A549 (cell line): Measurements from ENCODE around the gene ZBTB16. TPM values are rescaled to one million over a fixed set of nuclear protein-coding genes. Genes with fewer than 3 reads are reported as not detected.
A peak's percentile ranks its signal among the peaks of the same experiment; 100 is the strongest.

Experiments used
- ATAC-seq, 2 experiments: fragments of 200-7000 bp in 1 of 2; fragments of >200 bp in 1 of 2; cut with Nextera tagmentation in 1 of 2; cut with Tn5 transposase in 1 of 2; 3 replicates each; pipeline versions ENCODE4 v1.8.0 to v1.9.1; 2018 to 2020; ENCODE audit warnings: mild to moderate bottlenecking in 1 of 2, moderate library complexity in 1 of 2
- CTCF ChIA-PET: fragments of 300-600 bp; sonication (Branson Sonifier 250); formaldehyde crosslinking; extraction: SDS; loops from one replicate; lab custom pipeline; 2021; ENCODE audit warnings: antibody characterized with exemption, inconsistent platforms; lab: Yijun Ruan, JAX
- POLR2A ChIA-PET: fragments of 350-600 bp; formaldehyde crosslinking; extraction: SDS; loops from one replicate; lab custom pipeline; 2021; ENCODE audit warnings: antibody characterized with exemption, inconsistent platforms; lab: Yijun Ruan, JAX
- DNase-seq, 2 experiments: peaks; one replicate each; pipeline versions ENCODE4 v3.0.0 to v3.0.0-alpha.2; 2011 to 2016; ENCODE audit warnings: low read depth in 1 of 2, low spot score in 1 of 2
- FAIRE-seq: peaks from 2 replicates; lab custom pipeline; 2011; peaks lifted over from hg19 to GRCh38; lab: Jason Lieb, UNC
- H3K27ac ChIP-seq, 2 experiments: fragments of >200 bp; sonication (Bioruptor Twin); formaldehyde crosslinking; 3 replicates each; pipeline ENCODE4 v1.5.1; 2016 to 2017
- H3K4me1 ChIP-seq: fragments of >200 bp; sonication (Bioruptor Twin); formaldehyde crosslinking; 3 replicates; pipeline ENCODE4 v1.6.1; 2016
- H3K4me2 ChIP-seq: fragments of >200 bp; sonication (Bioruptor Twin); formaldehyde crosslinking; 3 replicates; pipeline ENCODE4 v1.6.1; 2016
- H3K4me3 ChIP-seq: fragments of >200 bp; sonication (Bioruptor Twin); formaldehyde crosslinking; 3 replicates; pipeline ENCODE4 v1.5.1; 2016
- H3K9me3 ChIP-seq: fragments of >200 bp; sonication (Bioruptor Twin); formaldehyde crosslinking; 3 replicates; pipeline ENCODE4 v1.6.1; 2016
- CEBPB ChIP-seq, 2 experiments: fragments of >200 bp in 1 of 2; sonication (Bioruptor Twin) in 1 of 2; formaldehyde crosslinking in 1 of 2; IDR thresholded peaks; 2 replicates each; pipeline ENCODE4 v1.6.1; 2012 to 2016
- CHD2 ChIP-seq: fragments of 150-350 bp; IDR thresholded peaks from 2 replicates; pipeline ENCODE4 v1.6.1; 2014; ENCODE audit warnings: low read length; ENCODE audit not compliant: partially characterized antibody
- EHMT2 ChIP-seq: fragments of 200-600 bp; sonication (generic); IDR thresholded peaks from 2 replicates; pipeline ENCODE4 v1.6.1; 2016; ENCODE audit warnings: antibody characterized with exemption, low read depth, mild to moderate bottlenecking, moderate library complexity
- FOSB ChIP-seq: fragments of 250-450 bp; sonication (Bioruptor Pico); IDR thresholded peaks from 2 replicates; pipeline ENCODE4 v1.5.0; 2020; ENCODE audit warnings: mild to moderate bottlenecking, moderate library complexity
- FOSL2 ChIP-seq, 2 experiments: fragments of 450-650 bp in 1 of 2; fragments of >200 bp in 1 of 2; sonication (Bioruptor Twin) in 1 of 2; formaldehyde crosslinking; IDR thresholded peaks; 2 replicates each; pipeline versions ENCODE4 v1.5.0 to v1.6.1; 2016 to 2020; ENCODE audit warnings: mild to moderate bottlenecking in 1 of 2, moderate library complexity in 1 of 2
- FOXS1 ChIP-seq: fragments of 250-450 bp; sonication (Bioruptor Pico); IDR thresholded peaks from 2 replicates; pipeline ENCODE4 v1.5.0; 2020; ENCODE audit warnings: mild to moderate bottlenecking, moderate library complexity
- GATA3 ChIP-seq: IDR thresholded peaks from 2 replicates; pipeline ENCODE4 v1.6.1; 2012; ENCODE audit warnings: borderline replicate concordance
- HMGXB4 ChIP-seq: fragments of 250-450 bp; sonication (Bioruptor Pico); IDR thresholded peaks from 2 replicates; pipeline ENCODE4 v1.5.0; 2021; ENCODE audit warnings: mild to moderate bottlenecking, moderate library complexity, borderline replicate concordance
- HOXA7 ChIP-seq: fragments of 250-450 bp; sonication (Bioruptor Pico); IDR thresholded peaks from 2 replicates; pipeline ENCODE4 v1.5.0; 2020; ENCODE audit warnings: mild to moderate bottlenecking, moderate library complexity
- HOXB5 ChIP-seq: fragments of 250-450 bp; sonication (Bioruptor Pico); IDR thresholded peaks from 2 replicates; pipeline ENCODE4 v1.5.0; 2020; ENCODE audit warnings: mild to moderate bottlenecking, moderate library complexity
- JUNB ChIP-seq: fragments of >200 bp; sonication (Bioruptor Twin); formaldehyde crosslinking; IDR thresholded peaks from 2 replicates; pipeline ENCODE4 v1.6.1; 2016
- KDM1A ChIP-seq: fragments of 200-600 bp; sonication (generic); IDR thresholded peaks from 2 replicates; pipeline ENCODE4 v1.6.1; 2016; ENCODE audit warnings: low read depth, mild to moderate bottlenecking
- MAFK ChIP-seq: fragments of 450-650 bp; IDR thresholded peaks from 2 replicates; pipeline ENCODE4 v1.6.1; 2014; ENCODE audit not compliant: partially characterized antibody
- MAX ChIP-seq: IDR thresholded peaks from 2 replicates; pipeline ENCODE4 v1.6.1; 2012
- NPAS2 ChIP-seq: fragments of 250-450 bp; sonication (Bioruptor Pico); IDR thresholded peaks from 2 replicates; pipeline ENCODE4 v1.8.0; 2022; ENCODE audit warnings: mild to moderate bottlenecking, moderate library complexity, borderline replicate concordance
- NR3C1 ChIP-seq: fragments of >200 bp; sonication (Bioruptor Twin); formaldehyde crosslinking; IDR thresholded peaks from 3 replicates; pipeline ENCODE4 v1.6.1; 2017
- POLR2AphosphoS2 ChIP-seq: conservative IDR thresholded peaks from 2 replicates; pipeline ENCODE4 v1.6.1; 2012; ENCODE audit warnings: low read length, improper control_type of control experiment, inconsistent platforms
- RAD21 ChIP-seq, 2 experiments: fragments of >200 bp in 1 of 2; sonication (Bioruptor Twin) in 1 of 2; formaldehyde crosslinking in 1 of 2; IDR thresholded peaks in 1 of 2; conservative IDR thresholded peaks in 1 of 2; 2 replicates in 1 of 2; 3 replicates in 1 of 2; pipeline ENCODE4 v1.6.1; 2012 to 2018; ENCODE audit warnings: inconsistent platforms in 1 of 2
- RARB ChIP-seq: fragments of 250-450 bp; sonication (Bioruptor Pico); IDR thresholded peaks from 2 replicates; pipeline ENCODE4 v1.8.0; 2021; ENCODE audit warnings: mild to moderate bottlenecking, moderate library complexity
- SMC3 ChIP-seq: fragments of >200 bp; sonication (Bioruptor Twin); formaldehyde crosslinking; IDR thresholded peaks from 3 replicates; pipeline ENCODE4 v1.6.1; 2018; ENCODE audit warnings: inconsistent platforms
- TFCP2L1 ChIP-seq: fragments of 250-450 bp; sonication (Bioruptor Pico); IDR thresholded peaks from 2 replicates; pipeline ENCODE4 v1.5.0; 2021; ENCODE audit warnings: mild to moderate bottlenecking
- TP53 ChIP-seq: fragments of 250-450 bp; sonication (Bioruptor Pico); IDR thresholded peaks from 2 replicates; pipeline ENCODE4 v1.5.0; 2021; ENCODE audit warnings: mild to moderate bottlenecking, moderate library complexity
- USF2 ChIP-seq: fragments of 450-650 bp; IDR thresholded peaks from 2 replicates; pipeline ENCODE4 v1.6.1; 2014; ENCODE audit warnings: antibody characterized with exemption
- ZSCAN20 ChIP-seq: fragments of 250-450 bp; sonication (Bioruptor Pico); IDR thresholded peaks from 2 replicates; pipeline ENCODE4 v1.8.0; 2022; ENCODE audit warnings: mild to moderate bottlenecking, moderate library complexity
- WGBS: methylation state at CpG from one replicate; pipeline ENCODE4 v1.1.6; 2017; ENCODE audit errors: missing lambda C conversion rate; 5-methylcytosine and 5-hydroxymethylcytosine counted together
- polyA plus RNA-seq, 4 experiments: library from polyadenylated mRNA; depleted of rRNA in 3 of 4; stranded (reverse); fragments of >200 nt; fragmentation: RNase III in 1 of 4; extraction: RNeasy Plus Mini Kit Qiagen cat#74134 plus additional on column Dnase treatment in 1 of 4; gene quantifications; 2 replicates in 3 of 4; 3 replicates in 1 of 4; pipeline ENCODE4 v1.2.3, GENCODE V29; 2011 to 2017
- TF ChIP-seq, protein P1 (sequence below): fragments of 150-350 bp; IDR thresholded peaks from 2 replicates; pipeline ENCODE4 v1.6.1; 2014; ENCODE audit warnings: low read depth, mild to moderate bottlenecking, low read length

The ZBTB16 gene
- polyA plus RNA-seq, 2 of the 4 experiments (the other 2 are of a cell fraction): not detected

GRCh38 chr11:114060392-114061047 is 1.0 kb downstream of the ZBTB16 start:
- ChIA-PET CTCF (interaction anchor here (0.6 to 1.7 kb wide), 5 partner anchors 12 to 201 kb away, joined by 3 to 8 read pairs (median 4); no protein-coding TSS in a partner anchor), POLR2A (no interaction called here)
- Histone ChIP-seq H3K27ac (no peak overlapping the region; a peak in 1 of 6 replicates), H3K4me2 (peak overlapping the region; percentile 98), H3K9me3 (no peaks in the 10 kb centered on the region), H3K4me1 (peaks cover 8% of the 10 kb centered on the region; the same call in 1 of the 3 replicates), H3K4me3 (peak overlapping the region; percentile 51)
- TF ChIP-seq TFCP2L1 (no peak), GATA3 (no peak), NR3C1 (no peak), EHMT2 (no peak), SMC3 (no peak), RAD21 (conservative IDR thresholded peaks at IDR 0.05 in 1 of 2, IDR thresholded peaks at IDR 0.05 in 1 of 2) (no peak), CHD2 (no peak), NPAS2 (CRISPR knock-in tag) (no peak), ZSCAN20 (CRISPR knock-in tag) (no peak), USF2 (no peak), JUNB (no peak), MAX (no peak), FOSB (CRISPR knock-in tag) (no peak), HOXA7 (CRISPR knock-in tag) (no peak), POLR2AphosphoS2 (no peak), HOXB5 (CRISPR knock-in tag) (no peak), HMGXB4 (no peak), KDM1A (no peak)
- FAIRE-seq (no peak), DNase-seq (no peak), ATAC-seq (peak; percentile 63 to 79)
- WGBS: 6% methylated on average over 21 of the region's 78 CpGs

- POLR2A ChIA-PET: no interaction called here
- H3K27ac ChIP-seq: peak overlapping the region in 1 of 2 experiments; percentile 16; a peak in 1 of 6 replicates
- peak overlapping the region; percentile 51 for H3K4me3 ChIP-seq
- 11% methylated on average over 16 of the region's 45 CpGs for WGBS
- FAIRE-seq (no peak), ATAC-seq (peak; percentile 32 to 63; a peak in 3 of 6 replicates), DNase-seq (no peak)
- no peaks in the 10 kb centered on the region for H3K9me3 ChIP-seq
- peak overlapping the region; percentile 98 for H3K4me2 ChIP-seq
- CTCF ChIA-PET: interaction anchor here (0.6 to 1.7 kb wide), 5 partner anchors 11 to 200 kb away, joined by 3 to 8 read pairs (median 4); no protein-coding TSS in a partner anchor
- H3K4me1 ChIP-seq: peaks cover 8% of the 10 kb centered on the region; the same call in 1 of the 3 replicates
- TF ChIP-seq CEBPB (IDR thresholded peaks at IDR 0.05) (no peak), SMC3 (no peak), JUNB (no peak), RARB (CRISPR knock-in tag) (no peak), MAFK (no peak), FOXS1 (CRISPR knock-in tag) (no peak), FOSL2 (IDR thresholded peaks at IDR 0.05) (no peak), FOSL2 (CRISPR knock-in tag; IDR thresholded peaks at IDR 0.05) (no peak), TP53 (CRISPR knock-in tag) (no peak)
- TF ChIP-seq, protein P1, sequence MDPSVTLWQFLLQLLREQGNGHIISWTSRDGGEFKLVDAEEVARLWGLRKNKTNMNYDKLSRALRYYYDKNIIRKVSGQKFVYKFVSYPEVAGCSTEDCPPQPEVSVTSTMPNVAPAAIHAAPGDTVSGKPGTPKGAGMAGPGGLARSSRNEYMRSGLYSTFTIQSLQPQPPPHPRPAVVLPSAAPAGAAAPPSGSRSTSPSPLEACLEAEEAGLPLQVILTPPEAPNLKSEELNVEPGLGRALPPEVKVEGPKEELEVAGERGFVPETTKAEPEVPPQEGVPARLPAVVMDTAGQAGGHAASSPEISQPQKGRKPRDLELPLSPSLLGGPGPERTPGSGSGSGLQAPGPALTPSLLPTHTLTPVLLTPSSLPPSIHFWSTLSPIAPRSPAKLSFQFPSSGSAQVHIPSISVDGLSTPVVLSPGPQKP: no peak
These were observed 1.7 kb downstream of the ZBTB16 start for GRCh38 chr11:114061048-114061680.
